Stomach (tissue), 4 donors: ENCODE measurements around the gene GPD2.

Experiments
- POLR2A ChIP-seq, 4 donors: fragments of 450-650 bp; IDR thresholded peaks; one replicate each; pipeline ENCODE4 v1.6.1; 2016; ENCODE audit warnings: antibody characterized with exemption in 4 of 4, control low read depth in 2 of 4, mild to moderate bottlenecking in 1 of 4, moderate library complexity in 1 of 4
- POLR2AphosphoS5 ChIP-seq, 3 donors: sonication (generic); formaldehyde crosslinking; IDR thresholded peaks; one replicate each; pipeline ENCODE4 v1.6.1; 2016; ENCODE audit warnings: antibody characterized with exemption in 3 of 3
- TF ChIP-seq, protein P1 (sequence below), 7 experiments: fragments of 450-650 bp in 4 of 7; fragments of 200-600 bp in 3 of 7; sonication (generic) in 3 of 7; IDR thresholded peaks; one replicate each; pipeline ENCODE4 v1.5.1; 2016 to 2019; ENCODE audit warnings: antibody characterized with exemption in 7 of 7, control low read depth in 2 of 7, mild to moderate bottlenecking in 1 of 7

DNA sequence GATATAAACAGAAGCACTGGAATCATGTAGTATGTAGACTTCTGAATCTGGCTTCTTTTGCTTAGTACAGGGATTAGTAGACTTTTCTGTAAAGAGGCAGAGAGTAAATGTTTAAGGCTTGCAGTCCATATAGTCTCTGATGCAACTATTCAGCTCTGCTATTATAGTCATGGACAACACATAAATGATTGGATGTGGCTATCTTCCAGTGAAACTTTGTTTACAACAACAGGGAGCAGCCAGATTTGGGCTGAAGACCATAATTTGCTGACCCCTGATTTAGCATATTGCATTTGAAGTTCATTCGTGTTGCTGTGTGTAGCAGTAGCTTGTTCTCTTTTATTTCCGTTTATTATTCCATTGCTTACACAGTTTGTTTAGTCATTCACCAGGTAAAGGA is 55.0 kb downstream of the GPD2 start:
- TF ChIP-seq, protein P1, sequence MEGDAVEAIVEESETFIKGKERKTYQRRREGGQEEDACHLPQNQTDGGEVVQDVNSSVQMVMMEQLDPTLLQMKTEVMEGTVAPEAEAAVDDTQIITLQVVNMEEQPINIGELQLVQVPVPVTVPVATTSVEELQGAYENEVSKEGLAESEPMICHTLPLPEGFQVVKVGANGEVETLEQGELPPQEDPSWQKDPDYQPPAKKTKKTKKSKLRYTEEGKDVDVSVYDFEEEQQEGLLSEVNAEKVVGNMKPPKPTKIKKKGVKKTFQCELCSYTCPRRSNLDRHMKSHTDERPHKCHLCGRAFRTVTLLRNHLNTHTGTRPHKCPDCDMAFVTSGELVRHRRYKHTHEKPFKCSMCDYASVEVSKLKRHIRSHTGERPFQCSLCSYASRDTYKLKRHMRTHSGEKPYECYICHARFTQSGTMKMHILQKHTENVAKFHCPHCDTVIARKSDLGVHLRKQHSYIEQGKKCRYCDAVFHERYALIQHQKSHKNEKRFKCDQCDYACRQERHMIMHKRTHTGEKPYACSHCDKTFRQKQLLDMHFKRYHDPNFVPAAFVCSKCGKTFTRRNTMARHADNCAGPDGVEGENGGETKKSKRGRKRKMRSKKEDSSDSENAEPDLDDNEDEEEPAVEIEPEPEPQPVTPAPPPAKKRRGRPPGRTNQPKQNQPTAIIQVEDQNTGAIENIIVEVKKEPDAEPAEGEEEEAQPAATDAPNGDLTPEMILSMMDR (IDR thresholded peaks at IDR 0.05), result no peak
- TF ChIP-seq POLR2AphosphoS5 (IDR thresholded peaks at IDR 0.05), result no peak
- TF ChIP-seq POLR2A (IDR thresholded peaks at IDR 0.05), result no peak
